GM12872 (cell line): ENCODE data around the gene ANK2.

Experiments
- TF ChIP-seq, protein P1 (sequence below): IDR thresholded peaks from 3 replicates; pipeline ENCODE4 v1.5.1; 2011; ENCODE audit warnings: low read depth, mild to moderate bottlenecking, low read length, moderate library complexity; ENCODE audit not compliant: insufficient read depth

The ANK2 gene

GRCh38 chr4:113060853-113061252, 11.4 kb downstream of the ANK2 start:
- TF ChIP-seq, protein P1, sequence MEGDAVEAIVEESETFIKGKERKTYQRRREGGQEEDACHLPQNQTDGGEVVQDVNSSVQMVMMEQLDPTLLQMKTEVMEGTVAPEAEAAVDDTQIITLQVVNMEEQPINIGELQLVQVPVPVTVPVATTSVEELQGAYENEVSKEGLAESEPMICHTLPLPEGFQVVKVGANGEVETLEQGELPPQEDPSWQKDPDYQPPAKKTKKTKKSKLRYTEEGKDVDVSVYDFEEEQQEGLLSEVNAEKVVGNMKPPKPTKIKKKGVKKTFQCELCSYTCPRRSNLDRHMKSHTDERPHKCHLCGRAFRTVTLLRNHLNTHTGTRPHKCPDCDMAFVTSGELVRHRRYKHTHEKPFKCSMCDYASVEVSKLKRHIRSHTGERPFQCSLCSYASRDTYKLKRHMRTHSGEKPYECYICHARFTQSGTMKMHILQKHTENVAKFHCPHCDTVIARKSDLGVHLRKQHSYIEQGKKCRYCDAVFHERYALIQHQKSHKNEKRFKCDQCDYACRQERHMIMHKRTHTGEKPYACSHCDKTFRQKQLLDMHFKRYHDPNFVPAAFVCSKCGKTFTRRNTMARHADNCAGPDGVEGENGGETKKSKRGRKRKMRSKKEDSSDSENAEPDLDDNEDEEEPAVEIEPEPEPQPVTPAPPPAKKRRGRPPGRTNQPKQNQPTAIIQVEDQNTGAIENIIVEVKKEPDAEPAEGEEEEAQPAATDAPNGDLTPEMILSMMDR = no peak

DNA sequence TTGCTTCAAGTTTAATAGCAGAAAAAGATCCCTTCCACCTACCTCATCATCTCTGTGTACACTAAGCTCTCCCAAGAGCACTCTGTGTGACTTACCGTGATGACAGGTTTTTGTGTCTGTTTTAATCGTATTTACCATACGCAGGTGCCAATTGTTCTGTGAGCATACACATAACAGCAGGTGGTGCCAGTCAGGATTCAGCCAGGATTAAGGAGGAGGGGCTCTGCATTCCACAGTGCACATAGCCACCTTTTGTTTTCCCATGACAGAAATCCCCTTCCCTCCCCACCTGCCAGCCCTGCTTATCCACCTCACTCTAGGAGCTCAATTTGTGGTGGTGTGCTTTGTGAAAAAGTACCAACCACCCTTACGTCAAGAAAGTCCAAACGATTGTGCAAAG, 14.8 kb downstream of the ANK2 start:
- TF ChIP-seq, protein P1 = no peak

- TF ChIP-seq, protein P1 = no peak
These were observed 16.2 kb downstream of the ANK2 start for GRCh38 chr4:113065629-113066028.

DNA sequence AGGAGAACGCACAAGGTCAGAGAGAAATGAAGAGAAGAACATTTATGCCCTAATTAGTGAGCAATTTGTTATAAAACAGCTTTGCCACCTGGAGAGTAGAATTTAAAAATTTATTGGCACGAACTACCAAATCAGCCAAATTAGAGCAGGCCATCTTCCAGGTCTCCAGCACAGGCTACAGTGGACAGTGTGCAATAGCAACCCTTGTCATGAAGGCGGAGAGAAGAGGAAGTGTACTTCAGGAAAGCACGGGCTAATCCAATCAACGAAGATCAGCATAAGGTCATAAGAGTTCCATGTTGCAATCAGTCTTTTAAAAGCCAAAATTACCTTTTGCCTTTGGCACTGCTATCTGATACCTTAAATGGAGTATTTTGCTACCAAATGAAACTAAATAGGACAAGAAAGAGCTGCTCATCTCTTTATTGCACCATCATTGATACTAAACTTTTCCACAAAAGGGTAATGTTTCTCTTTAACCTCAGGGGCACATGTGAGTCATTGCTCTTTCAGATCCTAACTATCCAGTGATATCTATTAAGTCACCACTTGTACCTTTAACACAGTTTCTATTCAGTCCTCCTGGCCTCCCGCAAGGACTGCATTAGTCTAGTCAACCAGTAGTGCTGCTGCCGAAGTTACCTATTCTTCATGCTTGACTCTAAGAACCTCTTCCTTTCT, 19.9 kb downstream of the ANK2 start:
- TF ChIP-seq, protein P1 = no peak

GRCh38 chr4:113070755-113071154, 21.3 kb downstream of the ANK2 start:
- TF ChIP-seq, protein P1 = no peak

- TF ChIP-seq, protein P1 = no peak
These were observed 21.8 kb downstream of the ANK2 start for GRCh38 chr4:113071274-113071673.

- TF ChIP-seq, protein P1 = no peak
These were observed 22.4 kb downstream of the ANK2 start for GRCh38 chr4:113071805-113072204.
